Osteoblast (primary cell): ENCODE data around the gene INVS. TPM values are rescaled to one million over a fixed set of nuclear protein-coding genes. Genes with fewer than 3 reads are reported as not detected.

Experiments used
- DNase-seq: peaks from one replicate; pipeline ENCODE4 v3.0.0; 2011; ENCODE audit warnings: low spot score, mixed read lengths; ENCODE audit not compliant: insufficient read length; ENCODE audit errors: missing footprints
- H2AFZ ChIP-seq: 2 replicates; pipeline ENCODE4 v1.6.0; 2011; ENCODE audit warnings: mild to moderate bottlenecking, low read length
- H3K27ac ChIP-seq: 2 replicates; pipeline ENCODE4 v1.5.1; 2011; ENCODE audit warnings: mild to moderate bottlenecking, low read depth, low read length, moderate library complexity
- H3K27me3 ChIP-seq: 2 replicates; pipeline ENCODE4 v1.6.0; 2012; ENCODE audit warnings: mild to moderate bottlenecking, control low read depth, inconsistent platforms, low read length, moderate library complexity; ENCODE audit not compliant: insufficient read depth
- H3K36me3 ChIP-seq: 2 replicates; pipeline ENCODE4 v1.5.1; 2011; ENCODE audit warnings: mild to moderate bottlenecking, low read length, control low read depth, moderate library complexity; ENCODE audit not compliant: insufficient read depth
- H3K4me1 ChIP-seq: 2 replicates; pipeline ENCODE4 v1.5.1; 2011; ENCODE audit warnings: mild to moderate bottlenecking, low read length, control low read depth, moderate library complexity; ENCODE audit not compliant: insufficient read depth
- H3K4me2 ChIP-seq: 2 replicates; pipeline ENCODE4 v1.6.0; 2011; ENCODE audit warnings: mild to moderate bottlenecking, low read length; ENCODE audit not compliant: insufficient read depth
- H3K4me3 ChIP-seq: fragments of 200-600 bp; sonication (generic); 3 replicates; pipeline ENCODE4 v1.5.1; 2012; ENCODE audit warnings: mild to moderate bottlenecking, low read length, inconsistent platforms; ENCODE audit not compliant: insufficient read depth
- H3K79me2 ChIP-seq: 2 replicates; pipeline ENCODE4 v1.6.0; 2012; ENCODE audit warnings: mild to moderate bottlenecking, low read length, control low read depth, inconsistent platforms; ENCODE audit not compliant: insufficient read depth
- H3K9me3 ChIP-seq: 2 replicates; pipeline ENCODE4 v1.5.1; 2011; ENCODE audit warnings: low read depth, low read length, control low read depth
- H4K20me1 ChIP-seq: 2 replicates; pipeline ENCODE4 v1.6.0; 2012; ENCODE audit warnings: mild to moderate bottlenecking, low read length, control low read depth; ENCODE audit not compliant: insufficient read depth
- total RNA-seq: library from RNA; depleted of rRNA; stranded (reverse); fragments of >200 nt; gene quantifications from 2 replicates; pipeline ENCODE4 v1.2.3, GENCODE V29; 2012
- TF ChIP-seq, protein P1 (sequence below): IDR thresholded peaks from 2 replicates; pipeline ENCODE4 v1.5.1; 2011; ENCODE audit warnings: mild to moderate bottlenecking, low read depth, low read length, moderate library complexity; ENCODE audit errors: extremely low read depth

INVS gene
- total RNA-seq, 1 donor, result 27.1 TPM

GRCh38 chr9:100240512-100240911, 141.5 kb downstream of the INVS start:
- Histone ChIP-seq H3K79me2 (no peaks in the 10 kb centered on the region), H3K9me3 (no peaks in the 10 kb centered on the region), H3K4me3 (no peak overlapping the region), H2AFZ (no peak overlapping the region), H3K36me3 (peaks cover 4% of the 10 kb centered on the region), H3K4me2 (no peak overlapping the region), H4K20me1 (no peaks in the 10 kb centered on the region), H3K27ac (no peak overlapping the region), H3K27me3 (no peaks in the 10 kb centered on the region), H3K4me1 (no peaks in the 10 kb centered on the region)
- DNase-seq, result no peak
- TF ChIP-seq, protein P1, sequence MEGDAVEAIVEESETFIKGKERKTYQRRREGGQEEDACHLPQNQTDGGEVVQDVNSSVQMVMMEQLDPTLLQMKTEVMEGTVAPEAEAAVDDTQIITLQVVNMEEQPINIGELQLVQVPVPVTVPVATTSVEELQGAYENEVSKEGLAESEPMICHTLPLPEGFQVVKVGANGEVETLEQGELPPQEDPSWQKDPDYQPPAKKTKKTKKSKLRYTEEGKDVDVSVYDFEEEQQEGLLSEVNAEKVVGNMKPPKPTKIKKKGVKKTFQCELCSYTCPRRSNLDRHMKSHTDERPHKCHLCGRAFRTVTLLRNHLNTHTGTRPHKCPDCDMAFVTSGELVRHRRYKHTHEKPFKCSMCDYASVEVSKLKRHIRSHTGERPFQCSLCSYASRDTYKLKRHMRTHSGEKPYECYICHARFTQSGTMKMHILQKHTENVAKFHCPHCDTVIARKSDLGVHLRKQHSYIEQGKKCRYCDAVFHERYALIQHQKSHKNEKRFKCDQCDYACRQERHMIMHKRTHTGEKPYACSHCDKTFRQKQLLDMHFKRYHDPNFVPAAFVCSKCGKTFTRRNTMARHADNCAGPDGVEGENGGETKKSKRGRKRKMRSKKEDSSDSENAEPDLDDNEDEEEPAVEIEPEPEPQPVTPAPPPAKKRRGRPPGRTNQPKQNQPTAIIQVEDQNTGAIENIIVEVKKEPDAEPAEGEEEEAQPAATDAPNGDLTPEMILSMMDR, result no peak

DNA sequence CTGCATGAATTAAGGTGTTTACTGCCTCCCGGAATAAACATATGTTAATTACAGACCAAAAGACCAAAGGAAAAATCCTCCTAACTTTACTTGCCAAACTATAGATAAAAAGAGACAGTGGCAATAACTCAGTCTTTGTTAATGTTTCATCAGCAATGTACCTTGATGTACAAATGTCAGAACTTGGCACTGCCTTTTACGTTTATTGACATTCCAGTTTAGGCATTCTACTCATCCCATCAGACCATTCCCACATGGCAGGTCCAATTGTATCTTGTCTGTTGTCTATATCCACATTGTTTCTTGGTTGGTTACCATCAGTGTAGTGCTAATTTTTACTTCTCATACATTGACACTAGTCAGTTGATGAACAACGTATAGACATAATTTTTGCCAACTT, 168.2 kb downstream of the INVS start:
- H4K20me1 ChIP-seq, result no peaks in the 10 kb centered on the region
- H3K36me3 ChIP-seq, result no peaks in the 10 kb centered on the region
- no peak overlapping the region for H3K4me2 ChIP-seq
- H3K27me3 ChIP-seq, result no peaks in the 10 kb centered on the region
- no peak overlapping the region for H2AFZ ChIP-seq
- no peaks in the 10 kb centered on the region for H3K9me3 ChIP-seq
- no peaks in the 10 kb centered on the region for H3K4me1 ChIP-seq
- no peaks in the 10 kb centered on the region for H3K79me2 ChIP-seq
- TF ChIP-seq, protein P1, result no peak
- no peak for DNase-seq
- H3K4me3 ChIP-seq, result no peak overlapping the region
- H3K27ac ChIP-seq, result no peak overlapping the region

DNA sequence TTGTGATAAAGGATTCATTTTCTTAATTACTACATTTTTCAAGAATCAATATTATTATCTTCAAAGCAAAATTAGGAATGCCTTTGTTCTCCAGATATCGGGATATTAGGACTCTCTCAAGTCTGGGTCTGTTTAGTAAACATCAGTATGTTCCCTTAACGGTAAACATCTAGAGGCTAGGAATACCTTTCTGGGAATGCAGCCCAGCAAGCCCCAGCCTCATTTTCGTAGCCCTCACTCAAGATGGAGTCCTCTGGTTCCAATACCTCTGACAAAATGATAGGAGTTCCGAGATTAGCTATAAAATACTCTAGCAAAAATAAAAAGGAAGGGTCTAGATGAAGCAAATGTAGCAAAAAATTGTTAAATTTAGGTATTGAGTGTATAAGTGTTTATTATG, 169.2 kb downstream of the INVS start:
- Histone ChIP-seq H3K4me1 (no peaks in the 10 kb centered on the region), H3K79me2 (no peaks in the 10 kb centered on the region), H2AFZ (no peak overlapping the region), H3K4me2 (no peak overlapping the region), H3K27me3 (no peaks in the 10 kb centered on the region), H3K27ac (no peak overlapping the region), H3K9me3 (no peaks in the 10 kb centered on the region), H3K4me3 (no peak overlapping the region), H3K36me3 (no peaks in the 10 kb centered on the region), H4K20me1 (no peaks in the 10 kb centered on the region)
- DNase-seq, result no peak
- TF ChIP-seq, protein P1, result no peak

- Histone ChIP-seq H3K79me2 (no peaks in the 10 kb centered on the region), H2AFZ (no peak overlapping the region), H3K4me3 (no peak overlapping the region), H4K20me1 (no peaks in the 10 kb centered on the region), H3K4me2 (no peak overlapping the region), H3K9me3 (no peaks in the 10 kb centered on the region), H3K27ac (no peak overlapping the region), H3K4me1 (no peaks in the 10 kb centered on the region), H3K27me3 (no peaks in the 10 kb centered on the region), H3K36me3 (no peaks in the 10 kb centered on the region)
- no peak for DNase-seq
- TF ChIP-seq, protein P1, result no peak
Observed at GRCh38 chr9:100269656-100270055, 170.6 kb downstream of the INVS start.
